GM12864 (cell line): ENCODE measurements around the gene LLGL2.

Experiments
- DNase-seq: peaks from one replicate; pipeline ENCODE4 v3.0.0-alpha.2; 2011; ENCODE audit warnings: low read depth
- H3K4me3 ChIP-seq: 2 replicates; pipeline ENCODE4 v1.5.1; 2011; ENCODE audit warnings: mild to moderate bottlenecking, low read depth, low read length, control low read depth
- TF ChIP-seq, protein P1 (sequence below): IDR thresholded peaks from 2 replicates; pipeline ENCODE4 v1.5.1; 2011; ENCODE audit warnings: low read depth, mild to moderate bottlenecking, moderate library complexity, low read length, control low read depth, inconsistent platforms; ENCODE audit errors: missing control alignments

Gene LLGL2

DNA sequence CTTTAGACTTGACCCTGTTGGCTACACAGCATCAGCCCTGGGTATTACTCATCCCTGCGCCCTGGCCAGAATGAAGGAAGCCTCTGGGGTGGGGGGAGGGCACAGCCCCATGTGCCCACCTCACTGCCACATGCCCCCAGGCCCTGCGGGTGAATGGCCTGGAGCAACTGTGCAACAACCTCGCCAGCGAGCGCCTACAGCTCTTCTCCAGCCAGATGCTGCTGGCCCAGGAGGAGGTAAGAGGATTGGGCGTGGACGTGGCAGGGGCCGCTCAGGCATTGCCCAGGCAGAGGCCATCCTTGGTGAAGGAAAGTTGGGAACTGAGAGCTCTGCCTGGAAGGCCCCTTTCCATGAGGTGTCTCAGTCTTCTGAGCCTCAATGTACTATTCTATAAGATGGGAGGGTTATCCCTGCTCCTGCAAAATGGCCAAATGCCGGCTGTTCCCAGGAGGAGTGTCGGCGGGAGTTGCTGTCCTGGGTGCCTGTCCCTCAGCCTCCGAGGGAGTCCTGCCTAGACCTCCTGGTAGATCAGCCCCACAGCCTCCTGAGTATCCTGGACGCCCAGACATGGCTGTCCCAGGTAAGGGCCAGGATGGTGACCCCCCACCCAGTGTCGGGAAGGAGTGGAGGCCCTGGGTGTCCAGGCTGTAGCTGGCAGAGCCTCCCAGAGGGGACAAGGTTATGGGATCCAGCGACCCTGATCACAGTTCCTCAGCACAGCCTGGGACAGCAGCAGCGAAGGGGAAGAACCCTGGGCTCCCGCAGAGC is 71.0 kb downstream of the LLGL2 start:
- DNase-seq = no peak
- H3K4me3 ChIP-seq = no peak overlapping the region
- TF ChIP-seq, protein P1, sequence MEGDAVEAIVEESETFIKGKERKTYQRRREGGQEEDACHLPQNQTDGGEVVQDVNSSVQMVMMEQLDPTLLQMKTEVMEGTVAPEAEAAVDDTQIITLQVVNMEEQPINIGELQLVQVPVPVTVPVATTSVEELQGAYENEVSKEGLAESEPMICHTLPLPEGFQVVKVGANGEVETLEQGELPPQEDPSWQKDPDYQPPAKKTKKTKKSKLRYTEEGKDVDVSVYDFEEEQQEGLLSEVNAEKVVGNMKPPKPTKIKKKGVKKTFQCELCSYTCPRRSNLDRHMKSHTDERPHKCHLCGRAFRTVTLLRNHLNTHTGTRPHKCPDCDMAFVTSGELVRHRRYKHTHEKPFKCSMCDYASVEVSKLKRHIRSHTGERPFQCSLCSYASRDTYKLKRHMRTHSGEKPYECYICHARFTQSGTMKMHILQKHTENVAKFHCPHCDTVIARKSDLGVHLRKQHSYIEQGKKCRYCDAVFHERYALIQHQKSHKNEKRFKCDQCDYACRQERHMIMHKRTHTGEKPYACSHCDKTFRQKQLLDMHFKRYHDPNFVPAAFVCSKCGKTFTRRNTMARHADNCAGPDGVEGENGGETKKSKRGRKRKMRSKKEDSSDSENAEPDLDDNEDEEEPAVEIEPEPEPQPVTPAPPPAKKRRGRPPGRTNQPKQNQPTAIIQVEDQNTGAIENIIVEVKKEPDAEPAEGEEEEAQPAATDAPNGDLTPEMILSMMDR = no peak

DNA sequence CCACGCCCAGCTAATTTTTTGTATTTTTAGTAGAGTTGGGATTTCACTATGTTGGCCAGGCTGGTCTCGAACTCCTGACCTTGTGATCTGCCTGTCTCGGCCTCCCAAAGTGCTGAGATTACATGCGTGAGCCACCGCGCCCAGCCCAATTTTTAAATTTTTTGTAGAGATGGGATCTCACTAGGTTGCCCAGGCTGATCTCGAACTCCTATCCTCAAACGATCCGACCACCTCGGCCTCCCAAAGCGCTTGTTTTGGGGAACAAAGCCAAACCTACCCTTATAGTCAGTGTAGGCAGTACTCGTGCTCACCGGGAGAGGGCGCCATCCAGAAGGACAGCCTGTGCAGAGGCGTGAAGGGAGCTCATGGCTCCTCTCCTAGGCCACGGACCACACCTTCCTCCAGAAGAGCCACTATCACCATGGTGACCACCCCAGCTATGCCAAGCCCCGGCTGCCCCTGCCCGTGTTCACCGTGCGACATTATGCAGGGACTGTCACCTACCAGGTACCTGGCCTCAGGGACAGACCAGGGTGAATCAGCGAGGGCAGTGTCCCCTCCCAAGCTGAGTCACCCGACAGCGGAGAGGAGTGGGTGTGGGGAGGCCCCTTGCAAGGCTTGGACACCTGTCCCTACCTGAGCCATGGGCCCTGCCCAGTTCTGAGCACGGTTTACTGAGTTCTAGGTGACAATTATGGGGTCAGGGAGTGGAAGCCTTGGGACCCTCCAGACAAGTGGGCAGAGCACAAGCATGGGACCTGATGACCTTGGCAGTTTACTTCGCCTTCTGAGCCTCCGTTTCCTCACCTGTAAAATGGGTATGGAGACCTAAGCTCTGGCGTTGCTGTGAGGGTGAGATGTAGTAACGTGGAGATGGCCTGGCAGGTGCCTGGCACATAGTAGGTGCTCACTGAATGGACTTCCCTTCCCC is 75.8 kb downstream of the LLGL2 start:
- no peak overlapping the region for H3K4me3 ChIP-seq
- TF ChIP-seq, protein P1 = peak; percentile 98
- peak; percentile 19 for DNase-seq

DNA sequence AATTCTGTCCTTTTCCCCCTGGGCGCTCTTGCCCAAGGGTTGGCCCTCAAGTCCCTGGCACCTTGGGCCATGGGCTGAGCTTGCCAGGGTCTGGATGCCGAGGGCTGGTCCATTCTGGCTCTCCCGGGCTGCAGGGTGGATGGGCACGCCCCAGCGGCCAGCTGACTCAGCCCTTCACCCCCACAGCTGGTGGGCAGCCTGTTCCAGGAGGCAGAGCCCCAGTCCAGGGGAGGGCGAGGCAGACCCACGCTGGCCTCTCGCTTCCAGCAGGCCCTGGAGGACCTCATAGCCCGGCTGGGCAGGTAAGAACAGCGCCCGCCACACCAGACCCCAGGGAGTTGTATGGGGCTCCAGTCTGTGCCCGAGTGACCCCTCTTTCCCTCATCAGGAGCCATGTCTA is 77.1 kb downstream of the LLGL2 start:
- H3K4me3 ChIP-seq = no peak overlapping the region
- no peak for DNase-seq
- TF ChIP-seq, protein P1 = no peak

DNA sequence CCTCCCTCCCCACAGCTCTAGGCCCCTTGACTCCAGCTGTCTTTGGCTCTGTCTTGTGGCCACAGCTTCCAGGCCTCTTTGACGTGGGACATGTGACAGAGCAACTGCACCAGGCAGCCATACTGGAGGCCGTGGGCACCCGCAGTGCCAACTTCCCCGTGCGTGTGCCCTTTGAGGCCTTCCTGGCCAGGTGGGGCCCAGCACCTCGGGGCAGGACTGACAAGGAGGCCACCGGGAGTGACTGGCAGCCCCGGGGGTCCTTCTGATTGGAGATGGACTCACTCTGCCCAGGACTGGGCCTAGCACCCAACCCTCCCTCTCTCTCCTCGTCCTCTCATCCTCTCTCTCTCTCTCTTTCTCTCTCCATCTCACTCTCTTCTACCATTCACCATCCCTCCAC is 77.6 kb downstream of the LLGL2 start:
- no peak overlapping the region for H3K4me3 ChIP-seq
- no peak for DNase-seq
- TF ChIP-seq, protein P1 = no peak

DNA sequence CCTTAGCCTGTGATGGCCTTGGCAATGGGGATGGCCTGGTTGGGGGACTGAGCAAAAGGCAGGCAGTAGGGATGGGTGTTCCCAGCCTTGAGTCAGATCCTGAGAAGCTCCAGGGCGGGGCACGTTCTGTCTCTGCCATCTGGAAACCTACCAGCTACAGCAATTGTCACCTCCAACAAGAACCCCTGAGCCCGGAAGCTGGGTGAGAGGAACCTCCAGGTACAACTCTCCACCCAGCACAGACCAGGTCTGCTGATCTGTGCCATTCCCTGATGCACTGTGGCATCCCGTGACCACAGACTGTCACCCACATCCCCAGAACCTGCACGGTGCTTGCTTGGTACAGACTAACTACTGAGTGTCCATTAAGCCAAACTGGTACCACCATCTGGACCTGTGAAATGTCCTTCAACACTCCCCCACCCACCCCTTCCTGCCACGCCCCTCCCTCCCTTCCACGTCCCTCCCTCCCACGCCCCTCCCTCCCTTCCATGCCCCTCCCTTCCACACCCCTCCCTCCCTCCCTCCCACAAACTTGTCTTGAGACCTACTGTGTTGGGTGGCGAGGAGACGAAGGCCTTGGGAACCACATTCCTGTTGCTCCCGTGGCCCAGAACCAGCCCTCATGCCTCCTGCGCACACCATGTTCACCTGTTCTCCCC is 78.7 kb downstream of the LLGL2 start:
- TF ChIP-seq, protein P1 = no peak
- H3K4me3 ChIP-seq = no peak overlapping the region
- DNase-seq = no peak

DNA sequence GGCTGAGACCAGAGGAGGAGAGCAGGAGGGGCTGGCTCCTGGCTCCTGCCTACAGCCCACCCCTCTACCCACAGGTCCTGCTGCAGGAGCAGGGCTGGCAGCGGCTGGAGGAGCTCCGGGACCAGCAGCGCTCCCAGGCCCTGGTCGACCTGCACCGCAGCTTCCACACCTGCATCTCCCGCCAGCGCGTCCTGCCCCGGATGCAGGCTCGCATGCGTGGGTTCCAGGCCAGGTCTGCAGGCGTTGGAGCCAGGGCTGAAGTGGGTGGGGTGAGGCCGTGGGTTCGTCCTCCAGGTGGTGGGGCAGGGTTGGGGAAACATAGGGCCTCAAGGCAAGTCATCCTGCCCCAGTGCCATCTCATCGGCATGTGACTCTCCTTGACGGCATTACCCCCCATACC is 80.3 kb downstream of the LLGL2 start:
- TF ChIP-seq, protein P1 = no peak
- DNase-seq = no peak

More for the DNA sequence above, 80.3 kb downstream of the LLGL2 start:
- H3K4me3 ChIP-seq = no peak overlapping the region
